T-helper 9 cell (primary cell): ENCODE results near the gene CLCNKA.
A peak's percentile ranks its signal among the peaks of the same experiment; 100 is the strongest.
"Not testable (repeated sequence)": the region's sequence is repeated elsewhere in the genome, so short reads cannot be mapped to it uniquely, and the experiment has no call there.

Experiments
- DNase-seq: peaks from one replicate; pipeline ENCODE4 v3.0.0-alpha.2; 2020

Gene CLCNKA

GRCh38 chr1:16018308-16018707 lies 3.5 kb upstream of the CLCNKA start:
- no peak for DNase-seq

- DNase-seq = no peak
Observed at GRCh38 chr1:16018749-16019643, 2.8 kb upstream of the CLCNKA start.

- no peak for DNase-seq
Observed at GRCh38 chr1:16019644-16020277, 2.1 kb upstream of the CLCNKA start.

DNA sequence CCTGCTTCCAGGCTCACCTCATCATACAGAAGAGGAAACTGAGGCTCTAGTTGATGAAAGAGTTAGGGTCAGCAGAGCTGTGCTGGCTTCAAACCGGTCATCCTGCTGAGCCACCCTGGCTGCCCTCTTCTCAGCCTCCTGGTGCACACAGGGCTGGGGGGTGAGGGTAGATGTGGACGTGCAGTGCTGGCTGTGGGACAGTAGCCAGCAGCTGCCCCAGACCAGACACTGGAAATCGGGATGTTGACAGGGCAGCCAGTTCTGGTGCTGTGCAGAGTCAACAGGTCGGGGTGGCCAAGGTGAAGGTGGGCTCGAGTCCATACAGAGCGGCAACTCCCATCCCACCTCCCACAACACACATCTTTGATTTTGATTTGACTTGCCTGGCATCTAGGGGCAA lies 1.5 kb upstream of the CLCNKA start:
- DNase-seq = no peak

DNA sequence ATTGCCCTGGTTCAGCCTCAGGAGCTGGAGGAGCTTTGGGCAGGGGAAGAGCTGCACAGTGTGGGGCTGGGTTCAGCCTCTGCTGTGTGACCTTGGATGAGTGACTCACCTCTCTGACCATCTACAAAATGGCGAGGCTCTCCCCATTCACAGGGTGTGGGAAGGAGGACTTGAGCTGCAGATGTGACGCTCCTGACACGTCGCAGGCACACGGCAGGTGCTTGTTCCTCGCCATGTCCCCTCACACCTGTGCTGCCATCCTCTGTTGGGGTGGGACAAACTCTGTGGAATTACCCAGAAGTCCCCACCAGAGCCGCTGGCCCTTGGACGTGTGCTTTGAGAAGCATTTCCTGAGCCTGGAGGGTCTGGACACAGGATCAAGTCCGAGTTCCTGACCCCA lies 958 bp upstream of the CLCNKA start:
- not testable (repeated sequence) for DNase-seq

- no peak for DNase-seq
Observed at GRCh38 chr1:16022393-16022792, 557 bp downstream of the CLCNKA start.

DNA sequence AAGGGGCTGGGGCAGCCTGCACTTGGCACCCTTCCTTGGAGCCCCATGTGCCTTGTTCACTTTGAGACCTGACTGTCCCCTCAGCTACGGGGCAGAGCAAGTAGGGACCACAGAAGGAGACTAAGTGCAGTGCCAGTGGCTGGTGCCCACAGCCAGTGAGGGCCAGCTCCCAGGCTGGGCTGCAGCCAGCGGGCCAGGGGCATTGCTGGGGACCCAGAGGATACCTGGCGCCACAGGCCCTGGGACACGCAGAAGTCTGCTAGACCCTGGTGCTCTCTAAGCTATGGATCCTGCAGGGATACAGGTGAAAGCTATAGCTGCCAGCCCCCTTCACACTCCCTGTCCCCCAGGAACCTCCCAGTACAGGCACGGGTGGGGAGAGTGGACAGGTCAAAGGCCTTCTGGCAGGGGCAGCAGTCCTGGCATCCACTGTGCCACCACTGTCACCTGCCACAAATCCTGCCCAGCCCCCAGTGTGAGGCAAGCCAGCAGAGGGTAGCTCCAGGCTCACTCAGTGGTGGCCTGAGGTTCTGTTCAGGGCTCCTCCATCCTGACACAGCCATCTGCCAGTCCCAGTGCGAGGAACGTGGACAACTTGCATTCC lies 1.3 kb downstream of the CLCNKA start:
- DNase-seq = no peak

- DNase-seq = not testable (repeated sequence)
Observed at GRCh38 chr1:16026302-16026701, 4.5 kb downstream of the CLCNKA start.

- DNase-seq = peak; percentile 21
Observed at GRCh38 chr1:16026723-16027484, 5.1 kb downstream of the CLCNKA start.

- no peak for DNase-seq
Observed at GRCh38 chr1:16028237-16029002, 6.6 kb downstream of the CLCNKA start.

- DNase-seq = not testable (repeated sequence)
Observed at GRCh38 chr1:16029003-16029268, 7.1 kb downstream of the CLCNKA start.

- DNase-seq = no peak
Observed at GRCh38 chr1:16029288-16029687, 7.5 kb downstream of the CLCNKA start.

- DNase-seq = no peak
Observed at GRCh38 chr1:16031551-16031950, 9.7 kb downstream of the CLCNKA start.

GRCh38 chr1:16032388-16033102 lies 10.7 kb downstream of the CLCNKA start:
- peak; percentile 14 for DNase-seq

DNA sequence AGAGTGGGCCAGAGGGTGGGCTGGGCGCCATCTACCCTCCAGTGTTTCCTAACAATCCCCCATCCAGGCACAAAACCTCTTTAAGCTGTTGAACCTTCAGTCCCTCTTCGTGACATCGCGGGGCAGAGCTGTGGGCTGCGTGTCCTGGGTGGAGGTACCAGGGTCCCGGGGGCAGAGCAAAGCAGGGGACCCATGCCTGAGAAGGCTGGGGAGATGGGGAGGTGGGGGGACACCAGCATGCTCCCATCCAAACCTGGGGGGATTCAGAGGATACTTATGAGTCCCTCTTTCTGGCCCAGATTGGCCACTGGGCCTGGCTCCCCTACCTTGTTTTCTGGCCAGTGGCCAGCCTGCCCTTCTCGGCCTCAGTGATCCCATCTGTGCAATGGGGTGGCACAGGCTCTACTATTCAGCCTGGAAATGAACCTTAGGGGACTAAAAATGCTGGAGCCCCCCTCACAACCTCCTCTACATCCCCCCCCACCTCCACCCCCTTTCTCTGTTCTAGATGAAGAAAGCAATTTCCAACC lies 11.3 kb downstream of the CLCNKA start:
- DNase-seq = not testable (repeated sequence)

GRCh38 chr1:16036461-16036860 lies 14.6 kb downstream of the CLCNKA start:
- DNase-seq = not testable (repeated sequence)

- no peak for DNase-seq
Observed at GRCh38 chr1:16038620-16038912, 16.7 kb downstream of the CLCNKA start.

- DNase-seq = not testable (repeated sequence)
Observed at GRCh38 chr1:16039871-16040270, 18.0 kb downstream of the CLCNKA start.

DNA sequence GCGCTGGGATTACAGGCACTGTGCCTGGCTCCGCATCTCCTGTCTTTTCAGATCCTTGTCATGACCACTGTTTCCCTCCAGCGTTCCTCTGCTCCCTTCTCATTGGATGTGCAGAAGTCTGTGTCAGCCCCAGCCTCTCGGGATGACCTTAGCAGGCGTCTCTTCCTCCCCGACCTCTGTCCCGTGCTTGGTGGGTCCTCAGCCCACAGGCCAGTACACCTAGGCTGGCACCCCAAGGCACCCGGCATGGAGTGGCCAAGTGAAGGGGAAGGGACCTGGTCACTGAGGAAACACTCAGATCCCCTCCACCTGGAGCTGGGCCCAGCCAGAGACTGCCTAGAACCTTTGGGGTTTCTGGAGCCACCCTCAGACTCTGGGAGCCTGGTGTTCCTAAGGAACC lies 19.4 kb downstream of the CLCNKA start:
- DNase-seq = no peak

DNA sequence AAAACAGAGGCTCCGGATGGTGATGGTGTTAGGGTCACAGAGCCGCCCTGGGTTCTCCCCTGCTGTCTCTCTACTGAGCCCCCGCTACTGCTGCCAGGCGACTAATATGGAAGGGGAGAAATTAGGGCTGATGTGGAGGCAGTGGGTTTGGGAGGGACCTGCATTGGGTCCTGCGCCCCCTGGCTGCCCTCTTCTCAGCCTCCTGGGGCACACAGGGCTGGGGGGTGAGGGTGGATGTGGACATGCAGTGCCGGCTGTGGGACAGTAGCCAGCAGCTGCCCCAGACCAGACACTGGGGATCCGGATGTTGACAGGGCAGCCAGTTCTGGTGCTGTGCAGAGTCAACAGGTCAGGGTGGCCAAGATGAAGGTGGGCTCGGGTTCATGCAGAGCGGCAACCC lies 20.3 kb downstream of the CLCNKA start:
- DNase-seq = no peak

GRCh38 chr1:16042654-16043053 lies 20.8 kb downstream of the CLCNKA start:
- not testable (repeated sequence) for DNase-seq

DNA sequence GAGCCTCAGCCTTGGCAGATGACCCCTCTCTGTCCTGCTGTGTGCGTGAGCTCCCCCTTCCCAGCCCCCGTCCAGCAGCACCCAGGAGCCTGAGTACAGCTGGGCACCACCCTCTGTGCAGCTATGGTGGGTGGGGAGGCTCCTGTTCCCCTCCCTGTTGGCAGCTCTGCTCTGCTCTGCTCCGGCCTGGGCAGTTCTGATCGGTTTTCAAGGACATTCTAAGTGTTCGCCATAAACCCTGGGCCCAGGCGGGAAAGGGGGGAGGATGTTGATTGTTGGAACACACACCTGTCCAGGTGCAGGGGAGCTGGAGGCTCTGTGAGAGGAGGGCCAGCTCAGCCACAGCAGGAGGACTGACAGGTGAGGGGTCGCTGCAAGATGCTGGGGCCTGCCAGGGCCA lies 21.7 kb downstream of the CLCNKA start, which contains the start of gene CLCNKB:
Gene CLCNKB, plus strand, starts transcription at position 262 of the 400 bp plus-strand sequence. CDS start 711 bp downstream, outside the sequence.
- no peak for DNase-seq
